ENCODE results near the gene TIAM2. TPM values are rescaled to one million over a fixed set of nuclear protein-coding genes. Genes with fewer than 3 reads are reported as not detected.

TIAM2 gene
- total and polyA plus RNA-seq, 2 donors (not counting 3 experiments of a cell fraction or from before 2014, with no cell fraction given) = 9.6 to 18.5 TPM

DNA sequence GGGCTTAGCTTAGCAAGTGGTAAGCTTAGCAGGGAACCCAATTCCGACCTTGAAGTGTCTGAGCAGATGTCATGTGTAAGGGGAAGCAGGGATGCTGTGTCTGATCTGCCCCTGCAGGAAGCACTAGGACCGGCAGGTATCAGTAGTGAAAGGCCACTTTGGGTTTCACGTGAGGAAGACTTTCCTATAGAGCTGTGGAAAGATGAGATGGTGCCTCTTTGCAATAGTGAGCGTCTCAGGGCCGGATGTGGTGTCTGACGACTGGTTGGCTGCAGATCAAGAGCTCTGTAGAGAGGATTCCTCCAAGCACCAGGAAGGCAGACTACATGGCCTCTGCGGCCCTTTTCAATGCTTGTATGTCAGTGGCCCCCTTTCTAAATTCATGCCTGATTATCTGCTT, 98.3 kb downstream of the TIAM2 start:
- Histone ChIP-seq H3K36me3 (ENCODE audit: control insufficient read depth in 2 of 2, extremely low read depth in 1 of 2, insufficient read depth in 2 of 2, low read length in 2 of 2) (no peaks in the 10 kb centered on the region), H4K20me1 (replicated peaks; ENCODE audit: control insufficient read depth, extremely low read depth, insufficient read depth, low read length) (no peaks in the 10 kb centered on the region), H3K79me2 (ENCODE audit: control insufficient read depth, insufficient read depth, low read length) (no peaks in the 10 kb centered on the region), H3K27me3 (ENCODE audit: control insufficient read depth in 2 of 2, insufficient read depth in 2 of 2, low read length in 2 of 2) (no peaks in the 10 kb centered on the region), H3K9ac (replicated peaks; ENCODE audit: extremely low read depth, insufficient read depth, low read length) (no peak overlapping the region), H3K4me1 (ENCODE audit: control insufficient read depth, extremely low read depth, insufficient read depth, low read length) (peaks cover 6% of the 10 kb centered on the region), H3K27ac (ENCODE audit: insufficient read depth, low read depth, low read length) (no peak overlapping the region), H2AFZ (ENCODE audit: low read depth, low read length) (no peak overlapping the region), H3K9me3 (replicated peaks; ENCODE audit: control insufficient read depth, insufficient read depth, low read length) (no peaks in the 10 kb centered on the region), H3K9me1 (replicated peaks; ENCODE audit: control insufficient read depth, extremely low read depth, insufficient read depth, low read length) (no peaks in the 10 kb centered on the region), H3K4me2 (ENCODE audit: insufficient read depth, low read length) (no peak overlapping the region), H3K4me3 (replicated peaks in 1 of 3; ENCODE audit: insufficient read depth in 1 of 3, low read depth in 1 of 3, low read length in 3 of 3) (no peak overlapping the region)
- BruUV-seq (replicated peaks) = no TSS peak
- dilution Hi-C loops (cut with MboI; ENCODE audit: extremely low pct_ligation_motif_present, low sequenced_read_pairs) (no loop called here), intact Hi-C loops (cut with micrococcal nuclease) (no loop called here)
- no peak for TF ChIP-seq JUN (IDR thresholded peaks at IDR 0.05; ENCODE audit: borderline replicate concordance, insufficient read depth, insufficient read length, low read depth)
- TF ChIP-seq, protein P1, sequence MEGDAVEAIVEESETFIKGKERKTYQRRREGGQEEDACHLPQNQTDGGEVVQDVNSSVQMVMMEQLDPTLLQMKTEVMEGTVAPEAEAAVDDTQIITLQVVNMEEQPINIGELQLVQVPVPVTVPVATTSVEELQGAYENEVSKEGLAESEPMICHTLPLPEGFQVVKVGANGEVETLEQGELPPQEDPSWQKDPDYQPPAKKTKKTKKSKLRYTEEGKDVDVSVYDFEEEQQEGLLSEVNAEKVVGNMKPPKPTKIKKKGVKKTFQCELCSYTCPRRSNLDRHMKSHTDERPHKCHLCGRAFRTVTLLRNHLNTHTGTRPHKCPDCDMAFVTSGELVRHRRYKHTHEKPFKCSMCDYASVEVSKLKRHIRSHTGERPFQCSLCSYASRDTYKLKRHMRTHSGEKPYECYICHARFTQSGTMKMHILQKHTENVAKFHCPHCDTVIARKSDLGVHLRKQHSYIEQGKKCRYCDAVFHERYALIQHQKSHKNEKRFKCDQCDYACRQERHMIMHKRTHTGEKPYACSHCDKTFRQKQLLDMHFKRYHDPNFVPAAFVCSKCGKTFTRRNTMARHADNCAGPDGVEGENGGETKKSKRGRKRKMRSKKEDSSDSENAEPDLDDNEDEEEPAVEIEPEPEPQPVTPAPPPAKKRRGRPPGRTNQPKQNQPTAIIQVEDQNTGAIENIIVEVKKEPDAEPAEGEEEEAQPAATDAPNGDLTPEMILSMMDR (IDR thresholded peaks at IDR 0.05; ENCODE audit: extremely low read depth in 1 of 2, insufficient read depth in 1 of 2, low read depth in 1 of 2, low read length in 2 of 2) = no peak
- no peak for TF ChIP-seq FOS (IDR thresholded peaks at IDR 0.05; ENCODE audit: borderline replicate concordance, insufficient read depth, low read length)
- no peak for TF ChIP-seq GATA2 (IDR thresholded peaks at IDR 0.05; ENCODE audit: insufficient read depth, insufficient read length, low read depth, low read length)
- TF ChIP-seq POLR2AphosphoS5 (IDR thresholded peaks at IDR 0.05; ENCODE audit: insufficient read depth, low read depth, low read length) = no peak
- no peak for TF ChIP-seq POLR2A (IDR thresholded peaks at IDR 0.05; ENCODE audit: low read depth, low read length)
- no peak for TF ChIP-seq MYC (IDR thresholded peaks at IDR 0.05; ENCODE audit: low read depth, low read length)
- TF ChIP-seq, protein P2, sequence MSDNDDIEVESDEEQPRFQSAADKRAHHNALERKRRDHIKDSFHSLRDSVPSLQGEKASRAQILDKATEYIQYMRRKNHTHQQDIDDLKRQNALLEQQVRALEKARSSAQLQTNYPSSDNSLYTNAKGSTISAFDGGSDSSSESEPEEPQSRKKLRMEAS (IDR thresholded peaks at IDR 0.05; ENCODE audit: insufficient read depth, insufficient read length) = no peak
- TF ChIP-seq EZH2 (IDR thresholded peaks at IDR 0.05; ENCODE audit: borderline replicate concordance, low read depth, low read length, severe bottlenecking) = no peak
- ChIA-PET CTCF (no interaction called here), POLR2A (no interaction called here)
- FAIRE-seq (no peak), DNase-seq (ENCODE audit: low read depth, low spot score) (no peak)

All from endothelial cell of umbilical vein (primary cell).